NB4 (cell line): Measurements from ENCODE around the gene SKAP1.

ENCODE experiments used
- MAX ChIP-seq: IDR thresholded peaks from 2 replicates; pipeline ENCODE4 v1.6.1; 2011; ENCODE audit warnings: low read depth, low read length
- POLR2A ChIP-seq: IDR thresholded peaks from 2 replicates; pipeline ENCODE4 v1.6.1; 2011; ENCODE audit warnings: mild to moderate bottlenecking; ENCODE audit not compliant: insufficient read length; ENCODE audit errors: extremely low read depth
- TF ChIP-seq, protein P1 (sequence below): IDR thresholded peaks from one replicate; pipeline ENCODE4 v1.5.1; 2012; ENCODE audit warnings: low read depth, low read length

DNA sequence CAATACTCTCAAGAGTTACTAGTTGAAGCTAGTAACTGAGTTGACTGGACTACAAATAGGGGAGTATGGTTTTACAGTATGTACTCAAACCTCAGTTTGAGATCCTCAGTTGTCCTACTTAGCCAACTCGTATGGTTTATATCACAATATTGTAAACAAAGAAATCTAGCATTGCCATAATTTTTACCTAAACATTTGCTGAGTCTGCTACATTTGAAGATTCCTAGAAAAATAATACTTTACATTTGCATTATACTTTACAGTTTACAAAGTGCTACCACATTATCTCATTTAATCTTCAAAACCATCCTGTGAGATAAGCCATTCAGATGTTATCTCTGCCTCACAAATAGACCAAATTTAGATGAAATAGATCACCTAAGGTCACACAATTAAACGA is 345.1 kb downstream of the SKAP1 start:
- TF ChIP-seq, protein P1, sequence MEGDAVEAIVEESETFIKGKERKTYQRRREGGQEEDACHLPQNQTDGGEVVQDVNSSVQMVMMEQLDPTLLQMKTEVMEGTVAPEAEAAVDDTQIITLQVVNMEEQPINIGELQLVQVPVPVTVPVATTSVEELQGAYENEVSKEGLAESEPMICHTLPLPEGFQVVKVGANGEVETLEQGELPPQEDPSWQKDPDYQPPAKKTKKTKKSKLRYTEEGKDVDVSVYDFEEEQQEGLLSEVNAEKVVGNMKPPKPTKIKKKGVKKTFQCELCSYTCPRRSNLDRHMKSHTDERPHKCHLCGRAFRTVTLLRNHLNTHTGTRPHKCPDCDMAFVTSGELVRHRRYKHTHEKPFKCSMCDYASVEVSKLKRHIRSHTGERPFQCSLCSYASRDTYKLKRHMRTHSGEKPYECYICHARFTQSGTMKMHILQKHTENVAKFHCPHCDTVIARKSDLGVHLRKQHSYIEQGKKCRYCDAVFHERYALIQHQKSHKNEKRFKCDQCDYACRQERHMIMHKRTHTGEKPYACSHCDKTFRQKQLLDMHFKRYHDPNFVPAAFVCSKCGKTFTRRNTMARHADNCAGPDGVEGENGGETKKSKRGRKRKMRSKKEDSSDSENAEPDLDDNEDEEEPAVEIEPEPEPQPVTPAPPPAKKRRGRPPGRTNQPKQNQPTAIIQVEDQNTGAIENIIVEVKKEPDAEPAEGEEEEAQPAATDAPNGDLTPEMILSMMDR, result no peak
- TF ChIP-seq POLR2A (no peak), MAX (no peak)
